ENCODE data around the gene CYB561D1.
A peak's percentile ranks its signal among the peaks of the same experiment; 100 is the strongest.

Gene CYB561D1

DNA sequence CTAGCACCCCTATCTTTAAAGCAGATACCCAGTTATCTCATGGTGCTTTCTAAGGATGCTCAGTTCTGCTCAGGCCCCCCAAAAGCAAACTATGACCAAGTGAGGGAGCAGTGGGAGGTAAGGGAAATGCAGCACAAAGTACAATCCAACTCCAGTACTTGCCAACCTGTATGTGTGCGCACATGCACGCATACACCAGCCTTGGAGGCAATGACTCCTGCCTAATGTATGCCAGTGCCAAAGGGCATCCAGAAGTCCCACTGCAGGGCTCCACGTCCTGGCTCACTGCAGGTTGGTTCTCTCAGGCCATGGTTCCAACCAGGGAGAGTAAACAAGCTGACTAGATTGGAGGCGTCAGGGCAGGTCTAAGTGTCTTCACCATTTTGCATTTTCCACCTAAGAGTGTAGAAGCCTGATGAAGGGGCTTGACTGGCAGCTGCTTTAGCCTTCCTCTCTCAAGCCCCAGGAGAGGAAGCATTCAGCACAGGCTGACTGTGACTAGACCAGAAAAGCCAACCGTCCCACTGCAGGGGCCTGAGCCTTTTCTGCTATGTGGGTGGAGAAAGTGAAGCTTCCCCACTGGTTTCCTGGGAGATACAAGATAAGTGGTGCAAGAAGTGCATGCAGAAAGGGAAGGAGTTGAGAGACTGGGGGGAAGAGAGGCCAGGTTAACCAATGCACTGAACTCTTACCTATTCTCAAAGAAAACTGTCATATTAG is 7.9 kb downstream of the CYB561D1 start:
- DNase-seq: peak; percentile 86 to 91

DNA sequence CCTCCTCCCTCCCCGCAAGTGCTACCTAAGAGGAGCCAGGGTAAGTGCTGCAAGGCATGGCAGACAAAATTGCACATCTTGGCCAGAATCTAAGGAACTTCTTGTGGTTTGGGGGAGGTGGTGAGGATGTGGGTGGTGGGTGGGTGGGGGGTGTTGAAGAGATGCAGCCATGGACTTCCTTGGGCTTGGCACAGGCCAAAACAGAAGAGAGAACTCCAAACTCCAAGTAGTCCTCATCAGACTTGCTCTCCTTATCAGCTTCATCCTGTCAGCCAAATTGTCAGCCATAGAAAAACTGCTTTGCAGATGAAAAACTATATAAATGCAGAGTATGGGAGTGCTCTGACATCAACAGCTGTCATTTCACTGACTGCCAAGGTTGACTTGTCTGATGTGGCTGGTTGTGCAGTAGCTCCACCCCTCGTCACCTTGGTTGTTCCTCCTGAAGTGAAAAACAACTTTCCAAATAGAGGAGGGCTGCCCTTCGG is 8.5 kb downstream of the CYB561D1 start:
- DNase-seq: no peak

DNA sequence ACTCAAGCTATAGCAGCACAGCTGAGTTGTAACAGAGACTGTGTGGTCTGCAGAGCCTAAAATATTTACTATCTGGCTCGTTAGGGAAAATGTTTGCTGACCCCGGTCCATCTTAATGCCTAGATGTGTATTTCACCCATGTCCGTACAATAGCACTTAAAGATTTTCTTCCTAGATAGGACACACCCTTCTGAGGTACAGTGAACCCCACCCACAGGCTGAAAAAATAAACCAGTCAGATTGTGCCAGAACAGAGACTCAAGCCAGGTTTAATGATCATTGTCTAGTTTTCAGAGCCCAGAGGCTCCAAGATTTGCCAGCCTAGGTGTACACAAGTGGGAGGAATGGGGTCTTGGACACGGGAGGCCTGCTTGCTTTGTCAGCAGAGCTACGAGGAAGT is 10.0 kb downstream of the CYB561D1 start:
- no peak for DNase-seq

GRCh38 chr1:109504974-109505373 is 11.1 kb downstream of the CYB561D1 start:
- DNase-seq: no peak

DNA sequence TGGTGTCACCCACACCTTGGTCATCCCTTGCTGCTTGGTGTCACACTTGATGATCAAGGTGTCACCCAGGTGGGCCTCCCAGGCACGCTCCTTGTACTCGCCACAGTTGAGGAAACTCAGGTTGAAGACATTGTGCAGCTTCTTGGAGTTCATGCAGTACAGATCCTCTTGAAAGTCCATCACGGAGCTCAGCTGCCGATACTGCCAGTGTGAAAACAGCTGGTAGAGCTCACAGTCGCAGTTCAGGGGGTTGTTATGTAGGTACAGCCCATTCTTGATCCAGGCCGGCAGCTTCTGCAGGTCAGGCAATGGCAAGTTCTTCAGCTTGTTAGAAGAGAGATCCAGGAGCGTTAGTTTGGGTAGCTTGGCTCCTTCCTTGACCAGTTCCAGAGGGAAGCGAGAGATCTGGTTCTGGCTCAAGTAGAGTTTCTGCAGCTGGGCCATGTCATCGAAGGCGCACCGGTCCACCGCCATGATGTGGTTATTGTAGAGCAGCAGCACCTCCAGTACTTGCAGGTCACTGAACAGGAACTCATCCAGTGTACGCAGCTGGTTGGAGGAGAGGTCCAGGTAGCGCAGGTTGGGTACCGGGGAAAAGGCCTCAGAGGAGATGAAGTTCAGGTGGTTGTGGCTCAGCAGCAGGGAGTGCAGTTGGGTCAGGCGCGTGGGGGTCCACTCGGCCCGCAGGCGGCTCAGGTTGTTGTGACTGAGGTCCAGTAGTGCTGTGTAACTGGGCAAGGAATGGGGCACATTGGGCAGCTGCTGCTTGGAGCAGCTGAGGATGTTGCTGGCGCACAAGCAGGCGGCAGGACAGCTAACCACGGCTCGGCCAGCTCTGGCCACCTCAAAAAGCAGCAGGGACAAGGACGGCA is 14.3 kb downstream of the CYB561D1 start:
- DNase-seq: no peak

- DNase-seq: no peak
These were observed 14.9 kb downstream of the CYB561D1 start for GRCh38 chr1:109508873-109509175.

DNA sequence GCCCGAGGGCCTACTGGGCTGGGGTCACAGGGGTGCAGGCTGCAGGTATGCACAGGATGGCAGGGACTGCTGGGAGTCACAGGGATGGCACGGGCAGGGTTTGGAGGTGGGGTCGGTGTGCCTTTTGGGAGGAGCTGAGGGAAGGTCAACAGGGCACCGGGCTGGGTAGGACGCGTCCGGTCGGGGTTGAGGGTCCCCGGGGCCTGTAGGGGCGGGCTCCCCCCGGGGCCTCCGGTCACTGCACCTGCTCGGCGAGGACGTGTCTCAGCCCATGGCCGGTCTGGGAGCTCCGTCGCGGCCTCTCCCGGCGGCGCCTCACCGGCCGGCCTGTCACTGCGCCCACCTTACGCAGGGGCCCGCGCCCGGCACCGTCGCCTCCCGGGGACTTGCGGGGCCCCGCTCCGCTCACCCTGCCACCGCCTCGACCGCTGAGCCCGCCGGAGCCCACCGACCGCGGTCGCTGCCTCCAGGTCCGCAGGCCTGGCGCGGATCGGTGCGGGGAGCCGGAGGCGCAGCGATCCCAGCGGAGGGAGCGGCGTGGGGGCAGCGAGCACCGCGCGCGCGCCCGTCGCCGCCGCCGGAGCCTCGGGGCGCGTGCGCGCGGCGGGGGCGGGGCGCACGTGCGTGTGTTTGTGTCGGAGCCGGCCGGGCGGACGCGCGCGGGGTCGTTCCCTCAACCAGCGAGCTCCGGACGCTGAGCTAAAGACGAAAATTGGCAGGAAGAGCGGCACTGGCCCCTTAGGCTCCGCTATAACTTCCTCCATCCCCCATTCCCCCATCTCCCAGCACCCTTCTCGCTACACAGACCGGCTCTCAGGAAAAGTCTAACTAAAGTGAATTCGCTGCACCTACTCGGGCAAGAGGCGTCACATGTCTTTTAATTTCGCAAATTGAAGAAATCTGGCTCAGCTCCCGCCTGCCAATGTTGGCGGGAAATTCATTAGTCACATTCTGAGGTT is 15.6 kb downstream of the CYB561D1 start, which contains the start of gene AMIGO1:
AMIGO1 (minus strand) TSS at position 552 of the 959 bp plus-strand sequence. CDS start 815 bp downstream, outside the sequence.
- DNase-seq: peak; percentile 33 to 44

DNA sequence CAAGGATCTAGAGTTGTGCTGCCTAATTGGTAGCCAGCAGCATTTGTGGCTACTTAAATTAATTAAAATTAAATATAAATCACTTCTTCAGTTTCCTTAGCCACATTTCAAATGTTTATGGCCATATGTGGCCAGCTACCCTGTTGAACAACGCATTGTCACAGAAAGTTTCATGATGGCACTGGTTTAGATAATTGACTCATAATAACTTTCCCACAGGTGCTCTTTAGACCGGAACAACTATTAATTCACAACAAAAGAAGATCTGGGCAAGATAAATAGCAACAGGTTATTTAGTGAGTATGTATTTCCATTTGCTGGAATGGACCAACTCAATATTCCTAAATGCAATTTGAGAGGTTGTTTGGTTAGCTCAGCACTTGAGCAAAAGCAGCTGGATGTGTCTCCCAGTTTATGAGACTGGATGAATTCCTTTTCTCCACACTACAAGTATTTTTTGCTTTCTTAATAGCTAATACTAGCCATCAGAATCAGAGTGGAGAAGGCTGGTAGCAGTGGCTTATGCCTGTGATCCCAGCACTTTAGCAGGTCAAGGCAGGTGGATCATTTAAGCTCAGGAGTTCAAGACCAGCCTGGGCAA is 19.3 kb downstream of the CYB561D1 start:
- no peak for DNase-seq

DNA sequence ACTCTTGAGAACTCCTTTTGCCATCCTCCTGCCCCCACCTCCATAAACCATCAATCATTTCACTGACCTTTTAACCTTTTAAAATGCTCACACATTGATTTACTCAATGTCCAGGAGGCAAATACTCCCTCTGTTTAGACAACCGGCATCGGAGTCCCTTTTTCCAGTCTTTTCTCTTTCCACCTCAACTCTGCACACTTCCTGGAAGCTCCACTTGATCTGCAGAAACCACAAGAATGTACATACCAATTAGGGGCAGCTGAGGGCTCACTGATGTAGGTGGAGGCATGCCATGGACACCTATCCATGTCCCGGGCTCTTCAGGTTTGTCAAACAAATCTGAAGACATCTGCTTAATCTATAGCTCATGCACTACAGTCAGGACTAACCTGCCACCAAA is 21.0 kb downstream of the CYB561D1 start:
- no peak for DNase-seq

DNA sequence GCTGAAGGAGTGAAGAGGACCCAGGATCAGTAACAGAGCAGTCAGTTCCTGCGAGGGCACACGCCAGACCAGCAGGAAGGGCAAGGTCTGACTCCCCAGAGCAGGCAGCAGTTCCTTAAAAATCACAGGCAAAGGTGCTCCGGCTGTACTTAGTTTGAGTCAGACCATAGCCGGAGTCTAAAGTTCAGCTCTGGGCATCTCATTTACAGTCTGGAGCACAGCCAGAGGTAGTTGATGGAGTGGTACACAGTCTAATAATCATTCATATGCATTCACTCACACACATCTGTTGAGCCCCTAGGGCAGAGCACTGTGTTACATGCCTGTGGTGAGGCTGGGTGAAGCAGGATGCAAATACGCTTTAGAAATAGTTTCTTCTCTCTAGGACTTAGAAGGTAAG is 23.0 kb downstream of the CYB561D1 start:
- no peak for DNase-seq

DNA sequence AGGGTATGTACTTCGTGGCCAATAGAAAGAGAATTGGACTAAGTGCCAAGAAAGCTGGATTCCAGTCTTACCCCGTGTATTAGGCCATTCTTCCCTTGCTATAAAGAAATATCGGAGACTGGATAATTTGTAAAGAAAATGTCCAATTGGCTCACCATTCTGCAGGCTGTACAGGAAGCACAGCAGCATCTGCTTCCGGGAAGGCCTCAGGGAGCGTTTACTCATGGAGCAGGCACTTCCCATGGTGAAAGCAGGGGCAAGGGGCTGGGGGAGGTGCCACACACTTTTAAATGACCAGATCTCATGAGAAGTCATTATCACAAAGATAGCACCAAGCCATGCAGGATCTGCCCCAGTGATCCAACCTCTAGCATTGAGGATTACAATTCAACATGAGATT is 23.4 kb downstream of the CYB561D1 start:
- no peak for DNase-seq

DNA sequence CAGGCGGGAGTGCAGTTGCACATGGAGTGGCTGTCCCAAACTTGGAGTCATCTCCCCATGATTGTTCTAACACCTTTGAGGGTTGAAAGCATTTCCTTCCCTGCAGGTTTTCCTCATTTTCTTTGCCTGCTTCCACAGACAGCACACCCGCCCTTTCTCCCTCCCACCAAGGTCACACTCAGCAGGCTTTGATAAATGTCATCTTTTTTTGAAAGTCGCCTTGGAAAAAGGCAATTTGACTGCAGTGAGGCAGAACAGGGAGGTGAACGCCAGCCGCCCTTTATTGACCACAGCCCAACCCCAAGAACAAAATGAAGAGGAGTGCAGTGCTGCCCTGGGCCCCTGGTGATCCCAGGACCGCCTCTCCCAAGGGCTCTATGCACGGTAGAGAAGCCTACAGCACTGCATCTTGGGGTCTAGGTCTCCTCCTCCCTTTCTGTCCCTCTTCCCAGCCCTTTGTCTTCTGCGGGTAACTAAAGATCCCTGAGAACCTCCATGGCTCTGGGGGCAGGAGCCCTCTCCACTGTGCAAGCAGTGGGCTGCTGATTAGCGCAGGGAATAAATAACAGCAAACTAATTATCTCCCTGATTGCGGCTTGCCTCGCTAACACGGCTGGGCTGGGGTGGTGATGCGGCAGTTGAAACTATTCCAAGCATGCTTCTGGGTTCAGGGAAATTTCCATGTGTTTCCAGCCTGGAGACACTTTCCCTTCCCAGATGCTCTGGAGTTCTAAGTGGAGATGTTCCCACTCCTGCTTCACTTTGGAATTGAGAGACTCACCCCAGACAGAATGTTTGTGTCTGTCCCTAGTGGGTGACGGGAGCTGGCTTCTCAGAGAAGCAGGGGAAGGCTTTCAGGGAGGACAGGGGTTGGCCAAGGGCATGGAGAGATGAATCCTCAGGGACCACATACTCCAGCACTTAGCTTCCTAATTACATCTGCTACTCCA is 27.4 kb downstream of the CYB561D1 start:
- no peak for DNase-seq

- no peak for DNase-seq
These were observed 28.1 kb downstream of the CYB561D1 start for GRCh38 chr1:109522026-109522425.

GRCh38 chr1:109523706-109524105 is 29.8 kb downstream of the CYB561D1 start:
- no peak for DNase-seq

DNA sequence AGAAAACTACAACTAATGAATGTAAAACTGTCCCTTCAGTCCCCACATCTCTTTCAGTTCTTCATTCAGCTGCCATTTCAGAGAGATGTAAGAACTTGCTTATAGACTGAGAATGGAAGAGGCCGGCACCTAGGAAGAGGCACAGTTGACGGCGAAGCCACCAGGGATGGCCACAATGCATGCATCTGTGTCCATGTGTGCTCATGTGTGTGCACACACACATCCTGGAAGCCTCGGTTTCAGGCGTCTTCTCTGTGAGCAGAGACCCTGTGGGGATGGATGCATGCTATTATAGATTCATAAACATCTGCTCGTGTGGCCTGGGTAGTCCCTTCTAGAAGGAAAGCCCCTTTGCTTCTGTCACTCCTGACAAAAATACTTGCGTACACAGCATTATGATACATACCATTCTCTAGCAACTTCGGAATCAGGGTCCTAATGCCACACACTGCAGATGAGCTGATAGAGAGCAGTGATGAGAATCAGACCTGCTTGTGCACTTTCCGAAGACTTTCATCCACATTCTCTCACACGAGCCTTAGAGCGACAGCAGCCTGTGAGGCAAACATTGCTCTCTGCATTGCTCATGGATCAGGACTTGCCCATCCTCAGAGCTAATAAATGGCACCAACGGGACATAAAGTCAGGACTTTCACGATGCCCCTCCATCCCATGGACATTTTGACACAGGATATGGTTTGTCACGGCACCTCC is 33.4 kb downstream of the CYB561D1 start:
- DNase-seq: no peak

- no peak for DNase-seq
These were observed 34.2 kb downstream of the CYB561D1 start for GRCh38 chr1:109527846-109528695.

DNA sequence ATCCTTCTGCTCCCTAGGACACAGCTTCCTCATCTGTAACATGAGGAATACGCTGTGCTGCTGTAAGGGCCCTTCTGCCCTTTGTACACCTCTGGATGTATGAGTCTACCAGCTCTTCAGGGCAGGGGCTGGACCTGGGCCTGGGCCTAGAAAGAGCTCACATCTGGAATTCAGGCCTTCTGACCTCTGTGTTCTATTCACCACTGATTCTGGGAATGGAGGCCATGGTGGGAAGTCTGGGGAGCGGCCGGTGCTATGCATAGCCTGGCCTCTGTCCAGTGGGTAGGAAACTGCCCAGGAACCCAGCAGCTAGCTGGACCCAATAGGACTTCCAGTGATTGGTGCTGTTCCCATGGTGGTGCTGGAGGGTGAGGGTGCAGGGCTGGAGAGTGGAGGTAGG is 34.8 kb downstream of the CYB561D1 start:
- no peak for DNase-seq

DNA sequence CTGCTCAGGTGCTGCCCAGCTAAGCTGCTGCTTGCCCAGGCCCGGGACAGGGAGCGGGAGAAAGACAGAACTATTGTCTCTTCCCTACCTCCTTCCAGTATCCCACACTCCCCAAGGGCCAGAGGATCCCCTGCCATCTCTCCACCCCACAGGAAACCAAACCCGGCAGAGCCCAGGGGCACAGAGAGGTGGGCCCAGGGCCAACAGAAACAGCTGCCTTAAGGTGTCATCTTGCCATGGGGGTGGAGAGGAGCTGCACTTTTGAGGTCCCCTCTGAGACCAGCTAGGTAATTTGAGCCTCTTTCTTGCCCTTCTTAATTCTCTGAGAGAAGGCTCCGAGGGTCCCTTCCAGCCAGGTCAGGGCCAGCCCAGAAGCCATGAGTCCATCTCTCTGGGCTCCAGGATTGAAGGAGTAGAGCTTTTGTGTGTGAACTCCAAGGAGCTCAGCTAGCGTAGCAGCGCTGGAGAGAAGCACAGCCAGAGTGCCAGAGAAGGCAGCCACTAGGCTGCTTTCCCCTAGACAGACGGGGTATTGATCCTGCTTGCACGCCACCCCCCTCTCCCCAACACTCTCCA is 36.1 kb downstream of the CYB561D1 start:
- DNase-seq: no peak

GRCh38 chr1:109530457-109531087 is 36.7 kb downstream of the CYB561D1 start:
- DNase-seq: no peak
